ENCODE results near the gene POU2F3.

The POU2F3 gene

DNA sequence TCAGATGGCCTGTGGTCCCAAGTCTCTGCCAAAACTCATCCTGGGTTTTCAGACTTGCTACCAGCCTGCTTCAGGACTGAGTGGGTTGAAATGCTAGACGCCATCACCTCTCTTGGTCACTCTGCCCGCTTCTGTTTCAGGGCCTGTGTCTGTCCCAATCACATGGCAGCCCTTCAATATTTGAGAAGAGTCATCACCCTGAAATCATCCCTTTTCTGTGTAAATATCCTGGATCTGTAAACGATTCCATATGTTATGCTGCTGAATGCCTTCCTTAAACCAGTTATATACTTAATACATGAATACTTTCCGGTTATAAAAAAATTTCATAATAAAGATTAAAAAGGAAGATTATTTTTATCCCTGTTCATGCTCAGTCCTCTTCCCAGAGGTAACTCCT lies 45.3 kb downstream of the POU2F3 start:
- DNase-seq (ENCODE audit: low read depth): no peak

DNA sequence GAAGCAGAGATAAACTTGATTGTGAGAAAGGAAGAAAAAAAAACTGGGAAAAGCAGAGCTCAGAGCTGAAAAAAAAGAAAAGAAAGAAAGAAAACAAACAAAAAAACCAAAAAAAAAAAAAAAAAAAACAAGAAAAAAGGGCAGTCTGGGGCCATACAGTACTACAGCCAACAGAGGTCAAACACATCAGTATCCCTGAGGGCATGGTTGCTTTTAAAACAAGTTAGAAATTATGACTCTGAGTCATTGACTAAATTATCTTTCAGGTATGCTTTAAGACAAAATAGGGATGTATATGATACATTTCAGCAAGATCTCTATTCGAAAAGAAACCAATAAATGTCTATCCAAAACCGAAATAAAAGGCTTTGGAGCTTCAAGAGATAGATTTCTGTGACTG lies 48.1 kb downstream of the POU2F3 start:
- DNase-seq (ENCODE audit: low read depth): no peak

DNA sequence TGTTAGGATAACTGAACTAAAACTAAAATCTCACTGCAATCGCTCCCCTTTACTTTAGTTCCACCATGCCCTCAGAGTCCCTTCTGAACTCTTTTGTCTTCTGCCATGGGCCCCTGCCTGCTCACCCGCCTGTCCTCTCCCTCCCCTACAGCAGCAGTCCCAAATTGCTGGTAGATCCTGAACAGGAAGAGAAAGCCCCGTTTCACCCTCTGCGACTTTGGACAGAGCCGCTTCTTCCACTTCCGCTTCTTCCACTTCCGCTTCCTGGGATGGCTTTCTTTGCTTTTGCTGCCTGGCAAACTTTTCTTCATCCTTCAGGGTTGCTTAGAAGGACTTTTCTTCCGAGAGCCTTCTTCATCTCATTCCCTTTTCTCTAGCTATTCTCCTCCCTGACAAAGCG lies 49.5 kb downstream of the POU2F3 start:
- DNase-seq (ENCODE audit: low read depth): no peak

DNA sequence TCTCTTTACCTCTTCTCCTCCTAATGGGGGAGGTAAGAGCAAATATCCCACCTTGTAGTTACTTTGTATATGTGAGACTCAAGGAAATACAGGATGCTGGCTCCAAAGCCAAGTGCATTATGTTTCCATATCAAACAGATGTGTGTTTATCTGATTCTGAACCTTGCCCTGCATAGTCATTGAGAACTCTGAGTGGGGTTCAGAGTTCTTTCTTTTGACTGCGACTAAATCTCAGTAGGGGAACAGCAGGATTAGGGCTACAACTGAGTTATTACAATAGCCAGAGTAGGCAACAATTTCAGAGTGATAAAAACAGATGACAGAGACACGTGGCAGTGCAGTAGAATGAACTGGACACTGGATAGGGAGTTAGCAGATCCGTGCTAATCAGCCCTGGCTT lies 51.0 kb downstream of the POU2F3 start:
- DNase-seq (ENCODE audit: low read depth): no peak

DNA sequence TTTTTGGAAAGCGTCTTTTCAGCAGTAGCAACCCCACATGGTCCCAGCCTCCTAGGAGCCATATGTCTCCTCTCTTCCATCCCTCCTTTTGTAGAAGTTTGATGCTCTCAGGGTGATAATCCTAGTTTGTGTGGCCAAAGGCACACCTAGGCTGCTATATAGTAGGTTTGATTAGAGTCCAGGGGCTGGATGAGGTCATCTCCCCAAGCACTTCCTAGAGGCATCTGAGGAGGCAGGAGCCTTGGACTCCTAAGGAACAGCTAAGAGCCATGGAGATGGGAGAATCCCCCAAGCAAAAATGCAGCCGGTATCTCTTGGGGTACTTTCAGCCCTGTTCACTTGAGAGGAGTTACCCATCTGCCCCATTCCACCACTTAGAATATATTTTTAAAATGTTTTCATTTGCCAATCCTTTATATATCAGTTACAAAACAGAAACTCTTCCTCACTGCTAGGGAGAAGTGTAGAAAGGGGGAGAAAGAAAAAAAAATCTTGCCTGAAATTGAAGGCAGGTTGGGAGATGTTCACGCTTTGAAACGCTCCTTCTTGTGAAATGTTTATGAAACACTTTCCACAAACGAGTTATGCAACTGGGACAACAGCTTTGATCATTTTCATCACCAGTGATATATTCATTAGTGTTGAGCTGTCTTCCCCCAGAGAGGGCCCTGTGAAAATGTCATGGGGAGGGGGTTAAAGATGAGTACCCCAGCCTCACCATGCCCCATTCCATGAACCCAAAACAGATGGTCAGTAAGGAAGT lies 53.3 kb downstream of the POU2F3 start:
- no peak for DNase-seq (ENCODE audit: low read depth)

DNA sequence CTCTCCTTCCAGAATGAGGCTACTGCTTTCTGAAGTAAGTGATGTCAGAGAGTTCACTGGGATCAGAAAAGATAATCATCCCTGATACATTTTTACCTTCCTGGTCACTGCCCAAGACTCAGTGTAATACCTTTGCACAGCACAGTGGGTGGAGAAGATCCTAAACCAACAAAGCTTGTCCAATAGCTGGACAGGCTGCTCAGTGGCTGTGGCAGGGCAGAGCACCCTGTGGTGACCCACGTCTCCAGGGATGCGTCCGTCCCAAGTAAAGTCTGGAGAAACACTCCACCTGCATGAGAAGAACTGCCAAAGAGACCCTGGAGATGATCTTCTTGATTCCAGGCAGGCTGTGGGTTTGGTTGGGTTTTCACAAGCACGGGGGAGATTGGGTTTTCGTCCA lies 54.2 kb downstream of the POU2F3 start:
- no peak for DNase-seq (ENCODE audit: low read depth)

DNA sequence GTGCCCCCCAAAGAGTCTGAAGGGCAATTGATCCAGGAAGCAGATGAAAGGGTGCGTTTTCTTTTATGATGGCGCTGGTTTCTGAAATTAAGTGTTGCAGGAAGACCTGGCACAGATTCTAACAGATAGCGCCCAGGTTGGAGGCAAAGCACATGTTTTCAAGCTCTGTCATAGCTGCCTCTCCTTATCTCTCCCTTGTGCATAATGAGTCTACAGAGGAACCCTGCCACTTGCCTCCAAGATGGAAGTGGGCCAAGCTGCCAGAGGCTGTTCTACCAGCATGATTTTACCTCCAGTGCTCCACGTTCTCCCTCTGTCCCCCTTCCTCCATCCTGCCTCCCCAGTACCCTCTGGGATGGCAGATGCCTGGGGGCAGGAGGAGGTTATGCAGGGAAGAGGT lies 55.2 kb downstream of the POU2F3 start:
- DNase-seq (ENCODE audit: low read depth): no peak

DNA sequence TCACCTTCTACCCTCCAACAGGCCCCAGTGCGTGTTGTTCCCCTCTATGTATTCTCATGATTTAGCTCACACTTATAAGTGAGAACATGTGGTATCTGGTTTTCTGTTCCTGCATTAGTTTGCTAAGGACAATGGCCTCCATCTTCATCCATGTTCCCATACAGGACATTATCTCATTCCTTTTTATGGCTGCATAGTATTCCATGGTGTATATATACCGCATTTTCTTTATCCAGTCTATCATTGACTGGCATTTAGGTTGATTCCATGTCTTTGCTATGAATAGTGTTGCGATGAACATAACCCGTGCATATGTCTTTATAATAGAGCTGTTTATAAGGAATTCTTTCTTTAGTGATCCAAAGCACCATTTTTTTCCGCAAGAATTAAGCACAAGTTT lies 56.6 kb downstream of the POU2F3 start:
- DNase-seq (ENCODE audit: low read depth): no peak

DNA sequence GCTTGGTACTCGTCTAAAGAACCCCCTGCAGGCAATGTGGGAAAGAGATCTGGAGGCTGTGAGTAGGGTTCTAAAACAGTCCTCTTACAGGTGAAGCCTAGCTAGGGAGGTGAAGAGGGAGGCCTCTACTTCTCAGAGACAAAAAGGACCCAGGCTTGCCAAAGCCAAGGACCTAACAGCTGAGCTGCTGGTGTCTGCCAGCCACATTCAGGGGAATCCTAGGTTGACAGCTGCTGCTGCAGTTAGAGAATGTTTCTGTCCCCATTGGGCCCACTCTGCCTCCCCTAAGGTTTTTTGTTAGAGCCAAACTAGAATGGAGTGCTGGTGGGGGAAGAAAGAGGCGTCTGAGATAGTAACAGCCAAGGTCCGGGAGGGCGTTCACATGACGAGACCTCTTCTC lies 58.5 kb downstream of the POU2F3 start:
- DNase-seq (ENCODE audit: low read depth): no peak

DNA sequence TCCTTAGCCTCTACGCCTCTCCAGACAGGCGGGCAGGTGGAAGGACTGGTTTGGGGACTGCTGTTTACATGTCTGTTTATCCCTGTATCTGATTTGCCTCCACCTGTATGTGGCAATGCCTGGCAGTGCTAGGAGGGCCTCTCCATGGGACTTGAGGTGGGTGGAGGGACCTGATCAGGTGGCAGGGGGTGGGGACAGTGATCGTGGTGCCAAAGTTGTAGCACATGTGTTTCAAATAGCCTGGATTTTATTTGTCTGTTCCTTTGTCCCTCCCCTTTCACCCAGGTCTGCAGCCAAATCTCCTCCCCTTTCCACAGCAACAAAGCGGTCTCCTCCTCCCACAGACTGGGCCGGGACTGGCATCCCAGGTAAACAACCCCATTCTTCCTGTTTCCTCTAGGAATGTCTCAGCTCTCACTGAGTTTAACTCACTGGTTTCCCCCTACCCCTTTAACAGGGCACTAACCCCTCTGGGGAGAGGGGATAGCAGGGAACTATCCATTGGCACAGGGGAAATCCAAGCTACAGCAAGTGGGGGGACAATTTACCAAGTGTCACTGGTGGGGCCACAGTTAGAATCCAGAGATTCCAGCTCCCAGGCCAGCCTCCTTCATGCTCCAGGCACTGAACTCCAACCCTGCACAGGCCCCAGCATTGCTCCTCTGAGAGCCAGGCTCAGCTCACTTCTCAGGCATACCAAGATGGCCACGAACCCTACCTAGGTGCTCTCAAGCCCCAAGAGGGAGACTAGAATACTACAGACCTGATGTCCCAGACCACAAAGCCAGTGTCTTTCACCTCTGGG lies 62.3 kb downstream of the POU2F3 start:
- no peak for DNase-seq (ENCODE audit: low read depth)

DNA sequence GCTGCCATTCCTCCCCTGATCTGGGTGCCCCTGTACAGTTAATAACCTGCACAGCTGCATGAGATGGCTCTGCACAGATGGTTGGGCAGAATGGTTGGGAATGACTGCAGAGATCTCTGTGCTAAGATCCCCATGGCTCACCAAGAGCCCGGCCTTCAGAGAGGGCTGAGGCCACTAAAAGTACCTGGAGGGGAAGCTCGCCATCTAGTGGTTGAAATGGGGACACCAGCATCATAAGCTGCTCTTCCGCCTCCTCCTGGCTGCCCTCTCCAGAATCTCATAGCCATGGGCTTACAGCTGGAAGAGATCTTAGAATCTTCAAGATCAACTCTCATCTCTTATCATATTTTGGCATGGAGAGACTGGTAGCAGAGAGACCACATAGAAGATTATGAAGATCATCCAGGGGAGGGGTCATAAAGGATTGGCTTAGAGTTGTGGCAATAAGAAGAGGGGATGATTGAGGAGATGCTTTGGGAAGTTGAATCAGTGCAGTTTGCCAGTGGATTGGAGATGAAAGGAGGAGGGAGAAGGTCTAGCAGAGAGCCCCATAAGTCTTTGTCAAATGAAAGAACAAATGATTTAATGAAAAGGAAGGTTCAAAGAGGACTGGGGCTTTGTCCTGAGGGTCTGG lies 63.2 kb downstream of the POU2F3 start:
- DNase-seq (ENCODE audit: low read depth): no peak

DNA sequence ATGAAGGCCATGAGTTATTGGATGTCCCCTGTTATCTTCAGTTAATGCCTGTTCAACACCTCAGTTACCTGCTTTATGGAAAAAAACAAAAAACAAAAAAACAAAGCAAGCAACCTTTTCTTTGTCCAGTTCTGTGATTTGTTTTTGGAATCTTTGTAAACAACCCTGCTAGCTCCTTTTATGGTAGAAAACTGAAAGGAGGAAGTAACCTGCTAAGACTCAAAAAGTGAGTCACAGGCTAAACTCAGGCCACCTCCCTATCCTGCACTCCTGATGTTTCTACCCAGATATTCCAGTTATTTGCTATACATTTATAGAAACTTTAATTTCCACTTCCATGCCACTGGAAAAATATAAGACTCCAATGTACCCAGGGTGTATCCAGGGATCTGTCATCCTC lies 64.6 kb downstream of the POU2F3 start:
- no peak for DNase-seq (ENCODE audit: low read depth)

DNA sequence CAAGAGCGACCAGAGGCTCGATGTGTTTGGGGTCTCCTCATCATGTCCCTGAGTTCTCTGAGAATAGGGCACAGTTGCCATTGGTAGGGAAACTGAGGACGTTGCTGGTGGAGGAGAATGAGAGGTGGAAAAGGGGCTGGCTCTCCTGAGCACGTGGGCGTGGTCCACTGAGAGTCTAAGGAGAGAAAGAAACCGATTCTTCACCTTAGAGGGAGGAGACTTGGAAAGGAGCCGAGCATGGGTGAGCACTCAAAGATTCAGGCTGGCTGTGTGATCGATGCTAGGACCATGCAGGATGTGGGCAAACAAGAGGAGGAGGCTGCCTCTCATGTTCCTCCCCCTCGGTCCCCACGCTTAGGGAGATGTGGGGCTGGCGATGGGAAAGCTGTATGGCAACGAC lies 65.3 kb downstream of the POU2F3 start:
- no peak for DNase-seq (ENCODE audit: low read depth)

DNA sequence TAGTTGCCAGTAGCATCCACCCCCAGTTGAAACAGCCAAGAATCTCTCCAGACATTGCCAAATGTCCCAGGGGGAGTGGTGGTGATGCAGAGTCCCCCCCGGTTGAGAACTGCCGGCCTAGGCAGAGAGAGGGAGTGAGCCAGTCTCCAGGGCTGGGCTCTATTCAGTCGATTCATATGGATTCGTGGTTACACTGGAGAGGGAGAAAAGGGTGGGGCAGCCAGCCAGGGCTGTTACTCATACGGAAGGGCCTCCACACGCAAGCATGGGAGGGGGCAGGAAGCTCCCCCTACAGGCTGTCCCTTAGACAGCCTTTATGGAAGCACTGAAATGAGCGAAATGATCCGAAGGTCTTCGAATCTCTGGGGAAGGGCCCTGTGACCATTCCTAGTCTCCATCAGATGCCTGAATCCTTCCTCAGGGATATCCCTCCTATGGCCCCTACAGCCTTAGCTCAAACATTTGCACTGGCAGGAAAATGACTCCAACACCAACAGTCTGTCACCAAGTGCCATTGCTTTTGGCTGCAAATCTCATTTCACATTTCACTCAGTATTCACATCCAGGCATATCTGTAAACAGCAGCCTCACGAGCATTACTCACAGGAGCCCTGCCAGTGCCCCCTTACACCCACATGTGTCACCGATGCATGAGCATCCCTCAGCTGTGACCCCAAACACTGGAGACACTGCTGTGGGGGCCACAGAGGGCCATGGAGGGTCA lies 66.7 kb downstream of the POU2F3 start:
- DNase-seq (ENCODE audit: low read depth): no peak

DNA sequence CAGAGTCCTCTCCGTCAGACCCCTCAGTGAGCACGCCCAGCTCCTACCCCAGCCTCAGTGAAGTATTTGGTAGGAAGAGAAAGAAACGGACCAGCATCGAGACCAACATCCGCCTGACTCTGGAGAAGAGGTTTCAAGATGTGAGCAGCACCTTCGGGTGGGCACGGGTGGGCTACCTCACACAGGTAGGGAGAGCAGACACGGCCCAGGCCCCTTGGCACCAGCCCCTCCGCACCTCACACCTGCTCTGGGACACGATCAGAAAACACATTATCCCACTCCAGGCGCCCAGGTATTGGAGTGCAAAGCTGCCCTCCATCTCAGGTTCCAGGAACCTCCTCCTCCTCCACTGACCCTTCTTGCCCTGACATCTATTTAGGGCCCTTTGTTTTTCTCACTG lies 67.5 kb downstream of the POU2F3 start:
- no peak for DNase-seq (ENCODE audit: low read depth)

DNA sequence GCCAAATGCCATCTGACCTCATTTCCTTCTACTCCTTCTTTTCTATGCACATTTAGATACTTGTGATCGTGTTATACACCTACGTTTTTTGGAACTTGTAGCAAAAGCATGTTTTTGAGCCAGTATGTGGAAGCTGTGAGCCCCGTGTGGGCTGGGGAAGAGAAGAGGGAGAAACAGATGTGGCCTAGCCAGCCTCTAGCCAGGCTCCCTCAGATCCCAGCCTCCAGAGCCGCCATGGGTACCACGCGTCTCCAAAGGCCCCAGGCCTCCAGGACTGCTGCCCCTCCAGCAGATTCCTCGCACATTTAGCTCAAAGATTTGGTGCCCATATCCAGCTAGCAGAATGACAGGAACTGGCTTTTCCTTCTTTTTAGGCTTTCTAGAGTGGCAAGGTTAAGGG lies 68.1 kb downstream of the POU2F3 start:
- DNase-seq (ENCODE audit: low read depth): no peak

DNA sequence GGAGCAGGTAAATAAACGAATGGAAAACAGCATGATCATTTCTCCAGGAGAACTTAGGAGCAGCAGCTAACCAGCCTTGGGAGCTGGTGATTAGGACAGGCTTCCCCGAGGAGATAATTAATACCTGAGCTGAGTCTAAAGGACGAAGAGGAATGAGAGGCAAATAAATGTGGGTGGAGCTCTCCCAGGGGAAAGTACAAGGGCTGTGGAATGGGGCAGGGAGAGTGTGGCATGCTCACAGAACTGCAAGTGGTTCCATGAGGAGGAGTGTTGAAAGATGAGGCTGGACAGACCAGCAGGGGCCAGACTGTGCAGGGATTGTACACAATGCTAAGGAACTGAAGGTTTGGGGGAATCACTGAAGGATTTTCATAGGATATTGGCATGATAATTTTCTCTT lies 70.9 kb downstream of the POU2F3 start:
- no peak for DNase-seq (ENCODE audit: low read depth)

DNA sequence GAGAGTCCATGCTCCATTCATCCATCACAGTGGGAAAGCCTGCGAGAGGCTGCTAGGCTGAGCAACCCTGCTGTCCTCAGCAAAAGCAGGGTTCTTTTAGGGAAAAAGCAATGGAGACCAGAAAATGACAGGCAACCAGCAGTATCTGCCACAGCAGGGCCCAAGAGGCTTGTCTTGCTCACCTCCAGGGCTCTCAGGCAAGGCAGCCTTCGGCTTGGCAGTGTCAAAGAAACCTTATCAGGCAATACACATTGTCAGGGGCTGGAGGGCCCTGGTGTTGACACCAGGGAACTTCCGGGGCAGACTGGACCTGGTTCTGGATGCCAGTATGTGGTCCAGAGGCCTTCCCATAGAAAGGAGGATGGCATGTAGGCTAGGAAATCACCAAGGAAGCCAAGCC lies 74.9 kb downstream of the POU2F3 start:
- DNase-seq (ENCODE audit: low read depth): no peak

DNA sequence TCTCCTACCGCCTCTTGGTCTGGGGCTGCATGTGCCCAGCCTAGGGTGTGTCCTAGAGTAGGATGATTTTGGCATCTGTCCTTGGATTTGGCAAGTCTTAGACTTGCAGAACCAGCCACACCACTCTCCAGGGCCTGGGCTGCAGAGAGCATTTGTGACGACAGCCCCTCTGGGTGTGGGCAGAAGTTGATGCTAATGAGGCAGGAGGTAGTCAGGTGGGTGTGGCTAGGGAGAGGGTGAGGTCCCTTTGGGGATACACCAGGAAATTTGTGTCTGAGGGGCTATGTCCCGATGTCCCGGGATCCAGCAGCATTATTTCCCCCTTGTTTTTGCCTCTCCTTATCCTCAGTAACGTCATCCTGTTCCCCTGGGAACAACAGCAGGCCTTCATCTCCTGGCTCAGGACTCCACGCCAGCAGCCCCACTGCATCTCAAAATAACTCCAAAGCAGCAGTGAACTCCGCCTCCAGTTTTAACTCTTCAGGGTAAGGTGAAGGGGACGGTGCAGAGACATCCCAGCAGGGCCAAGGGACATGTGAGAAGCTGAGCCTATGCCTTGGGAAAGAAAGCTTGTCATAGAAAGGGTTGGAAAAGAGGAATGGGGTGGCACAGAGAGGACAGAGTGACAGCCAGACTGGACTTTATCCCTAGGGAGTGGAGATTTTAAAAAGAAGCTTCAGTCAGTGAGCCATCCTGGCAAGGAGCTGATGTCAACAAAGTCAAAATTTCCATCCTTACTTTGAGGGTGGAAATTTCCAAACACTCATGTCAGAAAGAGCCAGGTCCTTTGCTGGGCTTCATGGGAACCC lies 77.1 kb downstream of the POU2F3 start:
- no peak for DNase-seq (ENCODE audit: low read depth)

DNA sequence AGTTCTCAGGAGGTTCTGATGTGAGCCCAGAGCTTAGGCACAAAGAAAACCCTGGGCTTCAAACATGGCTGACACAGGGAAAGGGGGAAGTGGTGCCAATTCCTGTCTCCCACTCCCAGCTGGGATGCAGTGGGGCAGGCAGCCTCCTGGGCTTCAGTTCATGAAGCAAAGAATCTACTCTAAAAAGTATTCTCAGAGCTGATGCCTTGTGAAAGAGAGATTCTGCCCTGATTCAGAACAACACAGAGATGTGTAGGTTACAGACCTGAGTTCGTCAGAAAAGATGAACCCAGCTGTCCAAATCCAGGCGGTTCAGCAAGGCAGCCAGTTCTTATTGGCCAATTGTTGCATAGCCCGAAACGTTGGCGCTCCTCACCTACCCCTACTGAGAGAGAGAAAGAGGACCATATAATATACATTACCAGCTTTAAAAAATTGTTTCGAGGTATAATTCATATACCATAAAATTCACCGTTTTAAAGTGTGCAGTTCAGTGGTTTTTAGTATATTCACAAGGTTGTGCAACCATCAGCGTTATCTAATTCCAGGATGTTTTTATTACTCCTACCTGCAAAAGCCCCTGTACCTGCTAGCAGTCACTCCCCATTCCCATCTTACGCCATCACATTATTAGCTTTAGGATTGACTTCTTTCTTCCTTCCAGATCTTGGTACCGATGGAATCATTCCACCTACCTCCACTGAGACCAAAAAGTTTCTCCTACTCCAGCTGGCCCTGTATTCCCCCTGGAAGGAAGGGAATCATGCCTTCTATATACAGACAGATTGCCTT lies 77.9 kb downstream of the POU2F3 start:
- no peak for DNase-seq (ENCODE audit: low read depth)

DNA sequence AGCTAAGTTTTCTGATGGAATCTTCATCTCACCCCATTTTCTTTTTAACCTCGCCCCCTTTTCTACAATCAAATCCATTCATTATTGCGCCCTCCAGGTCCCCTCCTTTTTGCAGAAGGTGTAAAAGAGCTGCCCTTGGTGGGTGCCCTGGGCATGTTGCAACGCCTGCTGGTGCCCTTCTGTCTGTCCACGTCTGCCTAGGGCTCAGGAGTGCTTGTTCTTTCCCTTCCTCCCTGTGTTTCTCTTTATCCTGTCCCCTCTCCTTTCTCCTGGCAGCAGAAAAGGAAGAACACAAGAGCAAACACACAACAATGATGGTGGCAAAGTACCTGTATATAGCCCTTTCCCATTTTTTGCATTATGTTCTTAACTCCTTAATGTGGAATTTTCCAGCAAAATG lies 79.0 kb downstream of the POU2F3 start:
- no peak for DNase-seq (ENCODE audit: low read depth)

All from HS-5 (cell line).